Fibroblast of skin of right biceps (primary cell): Measurements from ENCODE around the gene C16orf74.

ENCODE experiments used
- DNase-seq: peaks from one replicate; pipeline ENCODE4 v3.0.0-alpha.2; 2013

Gene C16orf74

GRCh38 chr16:85750827-85751697, at the start of gene C16orf74:
Gene C16orf74 (minus strand): TSS chr16:85751096. CDS start chr16:85735217, 15,879 bp downstream.
- DNase-seq: peak; percentile 56

- DNase-seq: peak; percentile 31
These were observed 49.4 kb upstream of the C16orf74 start for GRCh38 chr16:85800321-85800669.

- DNase-seq: peak; percentile 94
These were observed 48.8 kb upstream of the C16orf74 start, which contains the start of the genes COX4I1 and EMC8 for GRCh38 chr16:85799497-85800320. Gene COX4I1 (plus strand): TSS chr16:85799695. CDS start chr16:85801206, 1,511 bp downstream. Gene EMC8 (minus strand): TSS chr16:85799544. CDS start chr16:85799295, 249 bp downstream.

- DNase-seq: peak; percentile 17
These were observed 48.1 kb upstream of the C16orf74 start for GRCh38 chr16:85798901-85799496.

- no peak for DNase-seq
These were observed 47.4 kb upstream of the C16orf74 start for GRCh38 chr16:85798283-85798776.

- no peak for DNase-seq
These were observed 45.7 kb upstream of the C16orf74 start for GRCh38 chr16:85796599-85796998.

GRCh38 chr16:85796152-85796551, 45.3 kb upstream of the C16orf74 start:
- no peak for DNase-seq

- DNase-seq: no peak
These were observed 43.8 kb upstream of the C16orf74 start for GRCh38 chr16:85794696-85795095.

- DNase-seq: no peak
These were observed 42.9 kb upstream of the C16orf74 start for GRCh38 chr16:85793662-85794298.

GRCh38 chr16:85789773-85790172, 38.9 kb upstream of the C16orf74 start:
- DNase-seq: no peak

GRCh38 chr16:85788819-85789218, 37.9 kb upstream of the C16orf74 start:
- no peak for DNase-seq

- no peak for DNase-seq
These were observed 35.0 kb upstream of the C16orf74 start for GRCh38 chr16:85785927-85786326.

GRCh38 chr16:85784813-85785212, 33.9 kb upstream of the C16orf74 start:
- no peak for DNase-seq

- no peak for DNase-seq
These were observed 32.5 kb upstream of the C16orf74 start for GRCh38 chr16:85783441-85783840.

- DNase-seq: no peak
These were observed 31.6 kb upstream of the C16orf74 start for GRCh38 chr16:85782451-85782850.

- no peak for DNase-seq
These were observed 30.9 kb upstream of the C16orf74 start for GRCh38 chr16:85781695-85782370.

- no peak for DNase-seq
These were observed 30.3 kb upstream of the C16orf74 start for GRCh38 chr16:85781156-85781555.

GRCh38 chr16:85780281-85780680, 29.4 kb upstream of the C16orf74 start:
- DNase-seq: no peak

GRCh38 chr16:85778873-85779272, 28.0 kb upstream of the C16orf74 start:
- DNase-seq: no peak

GRCh38 chr16:85777583-85778310, 26.9 kb upstream of the C16orf74 start:
- DNase-seq: peak; percentile 49

GRCh38 chr16:85774811-85775210, 23.9 kb upstream of the C16orf74 start:
- DNase-seq: no peak
